ENCODE measurements around the gene GIGYF2.
"Not testable (repeated sequence)": the region's sequence is repeated elsewhere in the genome, so short reads cannot be mapped to it uniquely, and the experiment has no call there.

The GIGYF2 gene

DNA sequence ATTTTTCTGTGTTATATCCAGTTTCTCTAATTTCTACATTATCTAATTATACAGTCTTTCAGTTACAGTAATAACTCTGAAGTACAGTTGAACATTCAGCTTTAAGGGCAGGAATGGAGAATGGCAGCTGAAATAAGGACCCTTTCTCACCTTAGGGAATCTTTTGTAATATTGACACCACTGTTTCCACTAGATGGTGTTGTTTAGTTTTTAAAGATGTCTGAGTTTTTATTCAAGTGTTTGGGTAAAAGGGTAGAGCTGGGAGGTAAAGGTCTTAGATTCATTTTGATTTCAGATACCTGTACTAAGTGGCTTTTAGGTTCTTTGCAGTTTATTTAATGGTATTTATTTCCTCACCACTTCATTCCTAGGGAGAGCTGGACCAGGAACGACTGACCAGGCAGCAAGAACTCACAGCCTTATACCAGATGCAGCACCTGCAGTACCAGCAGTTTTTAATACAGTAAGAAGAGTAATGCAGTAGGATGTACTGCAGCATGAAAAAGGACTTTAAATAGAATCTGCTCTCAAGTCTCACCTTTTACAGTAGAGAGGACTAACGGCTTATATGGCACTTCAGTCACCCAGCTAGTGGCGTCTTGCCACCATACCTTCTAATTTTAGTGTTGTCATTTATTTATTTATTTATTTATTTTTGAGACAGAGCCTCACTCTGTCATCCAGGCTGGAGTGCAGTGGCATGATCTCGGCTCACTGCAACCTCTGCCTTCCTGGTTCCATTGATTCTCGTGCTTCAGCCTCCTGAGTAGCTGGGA lies 112.4 kb downstream of the GIGYF2 start:
- no peak for DNase-seq (ENCODE audit: low read depth)

DNA sequence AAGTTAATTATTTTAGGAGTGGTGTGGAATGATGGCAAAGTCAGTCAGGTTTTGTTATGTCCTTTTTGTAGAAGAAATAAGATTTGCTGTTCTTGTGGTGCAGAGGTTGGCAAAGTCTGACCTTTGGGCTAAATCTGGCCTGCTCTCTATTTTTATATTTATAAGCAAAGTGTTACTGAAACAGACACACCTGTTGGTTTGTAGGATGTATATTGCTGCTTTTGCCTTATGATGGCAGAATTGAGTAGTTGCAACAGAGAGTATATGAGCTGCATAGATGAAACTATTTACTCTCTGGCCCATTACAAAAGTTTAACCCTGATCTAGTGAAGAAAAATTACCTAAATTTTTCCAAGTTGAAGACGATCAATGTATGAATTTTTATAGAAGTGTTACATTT lies 113.3 kb downstream of the GIGYF2 start:
- no peak for DNase-seq (ENCODE audit: low read depth)

DNA sequence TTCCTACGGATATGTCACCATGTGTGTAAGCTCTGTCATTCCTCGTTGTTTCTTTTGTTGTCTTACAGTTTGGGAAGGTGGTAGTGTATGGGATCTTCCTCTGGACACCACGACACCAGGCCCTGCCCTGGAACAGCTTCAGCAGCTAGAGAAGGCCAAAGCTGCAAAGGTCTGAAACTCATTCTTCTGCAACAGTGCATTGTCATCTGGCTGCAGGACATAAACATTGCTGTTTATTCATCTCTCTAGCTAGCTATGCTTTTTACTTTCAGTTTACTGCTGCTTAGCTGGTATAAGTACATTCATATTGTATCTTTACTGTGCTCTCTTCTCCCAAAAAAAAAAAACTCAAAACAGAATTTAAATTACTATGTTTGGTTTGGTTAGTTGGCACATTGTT lies 118.4 kb downstream of the GIGYF2 start:
- DNase-seq (ENCODE audit: low read depth) = no peak

DNA sequence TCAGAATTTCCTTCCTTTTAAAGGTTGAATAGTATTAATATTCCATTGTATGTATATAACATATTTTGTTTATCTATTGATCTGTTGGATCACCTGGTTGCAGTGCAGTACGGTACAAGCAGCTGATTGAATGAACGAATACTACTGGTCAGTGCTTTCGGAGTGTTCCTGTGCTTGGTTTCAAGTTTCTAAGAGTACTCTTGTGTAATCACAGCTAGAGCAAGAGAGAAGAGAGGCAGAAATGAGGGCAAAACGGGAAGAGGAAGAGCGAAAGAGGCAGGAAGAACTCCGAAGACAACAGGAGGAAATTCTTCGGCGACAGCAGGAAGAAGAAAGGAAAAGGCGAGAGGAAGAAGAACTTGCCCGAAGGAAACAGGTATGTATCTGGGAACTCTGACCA lies 119.5 kb downstream of the GIGYF2 start:
- no peak for DNase-seq (ENCODE audit: low read depth)

DNA sequence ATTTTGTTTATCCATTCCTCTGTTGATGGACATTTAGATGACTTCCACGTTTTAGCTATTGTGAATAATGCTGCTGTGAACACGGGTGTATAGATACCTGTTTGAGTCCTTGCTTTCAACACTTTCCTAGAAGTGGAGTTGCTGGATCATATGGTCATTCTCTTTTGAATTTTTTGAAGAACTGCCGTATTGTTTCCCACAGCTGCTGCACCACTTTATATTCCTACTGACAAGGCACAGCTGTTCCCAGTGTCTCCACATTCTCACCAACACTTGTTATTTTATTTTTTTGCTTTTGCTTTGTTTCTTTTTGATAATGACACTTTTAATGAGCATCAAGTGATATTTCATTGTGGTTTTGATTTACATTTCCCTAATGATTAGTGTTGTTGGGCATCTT lies 120.6 kb downstream of the GIGYF2 start:
- DNase-seq (ENCODE audit: low read depth) = no peak

DNA sequence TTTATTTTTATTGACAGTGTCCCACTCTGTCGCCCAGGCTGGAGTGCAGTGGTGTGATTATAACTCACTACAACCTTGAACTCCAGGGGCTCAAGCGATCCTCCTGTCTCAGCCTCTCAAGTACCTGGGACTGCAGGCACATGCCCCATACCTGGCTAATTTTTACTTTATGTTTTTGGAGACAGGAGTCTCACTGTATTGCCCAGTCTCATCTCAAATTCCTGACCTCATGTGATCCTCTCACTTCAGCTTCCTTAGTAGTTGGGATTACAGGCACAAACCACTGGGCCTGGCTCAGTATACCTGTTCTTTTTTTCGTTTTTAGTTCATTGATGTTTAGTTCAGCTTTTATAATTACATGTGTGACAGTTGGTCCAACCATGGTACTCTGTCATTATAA lies 132.9 kb downstream of the GIGYF2 start:
- DNase-seq (ENCODE audit: low read depth) = no peak

DNA sequence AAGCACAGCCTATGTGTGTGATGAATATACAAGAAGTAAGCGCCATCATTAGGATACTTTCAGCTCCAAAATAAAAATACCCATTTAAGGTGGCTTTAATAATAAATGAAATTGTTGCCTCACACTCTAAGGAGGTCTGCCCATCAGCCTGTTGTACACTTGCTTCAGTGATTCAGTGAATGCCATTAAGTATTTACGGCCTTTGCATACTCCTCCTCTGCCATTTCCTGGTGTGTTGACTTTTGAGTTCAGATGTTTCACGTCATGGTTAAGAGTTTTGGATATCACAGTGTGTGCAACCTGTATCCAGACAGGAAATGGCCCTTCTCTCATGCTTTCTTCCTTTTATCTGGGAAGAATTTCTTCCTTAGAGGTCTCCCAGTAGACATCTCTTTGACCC lies 134.4 kb downstream of the GIGYF2 start:
- DNase-seq (ENCODE audit: low read depth) = no peak

DNA sequence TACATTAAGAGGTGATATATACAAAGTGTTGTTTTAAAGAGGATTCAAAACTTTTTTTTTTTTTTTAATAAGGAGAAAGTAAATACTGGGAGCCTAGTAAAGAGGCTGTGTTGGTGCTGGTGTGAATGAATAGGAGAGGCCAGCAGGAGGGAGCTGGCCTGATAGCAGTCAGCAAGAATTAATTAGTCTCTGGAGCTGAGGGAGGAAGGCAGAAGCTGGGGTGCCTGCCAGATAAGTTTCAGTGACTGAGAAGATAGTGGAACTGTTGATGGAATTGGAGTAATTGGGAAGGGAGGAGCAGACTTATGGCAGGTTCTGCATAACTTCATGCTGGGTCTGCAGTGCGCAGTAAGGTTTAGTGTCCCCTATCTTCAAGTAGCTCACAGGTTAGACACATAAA lies 136.7 kb downstream of the GIGYF2 start:
- DNase-seq (ENCODE audit: low read depth) = no peak

DNA sequence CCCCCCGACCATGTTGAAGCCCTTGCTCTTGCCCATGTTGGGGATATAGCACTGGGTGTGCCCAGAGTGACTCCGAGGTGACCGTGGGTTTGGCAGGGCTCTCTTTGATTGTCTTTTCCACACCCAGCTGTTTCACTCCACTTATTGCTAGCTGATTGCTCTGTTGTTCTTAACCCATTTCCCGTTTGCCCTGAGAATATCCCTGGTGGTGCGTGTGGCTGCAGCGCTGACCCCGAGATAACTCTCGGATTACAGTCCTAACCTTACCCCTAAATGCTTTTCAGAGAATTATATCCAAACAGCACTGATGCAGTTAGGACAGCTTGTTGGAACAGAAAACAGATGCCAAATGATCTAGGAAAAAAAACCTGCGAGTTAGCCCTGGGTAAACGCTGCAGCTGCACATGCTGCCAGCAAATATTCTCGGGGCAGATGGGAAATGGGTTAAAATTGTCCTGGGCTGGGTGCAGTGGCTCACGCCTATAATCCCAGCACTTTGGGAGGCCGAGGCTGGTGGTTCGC lies 138.6 kb downstream of the GIGYF2 start:
- no peak for DNase-seq (ENCODE audit: low read depth)

DNA sequence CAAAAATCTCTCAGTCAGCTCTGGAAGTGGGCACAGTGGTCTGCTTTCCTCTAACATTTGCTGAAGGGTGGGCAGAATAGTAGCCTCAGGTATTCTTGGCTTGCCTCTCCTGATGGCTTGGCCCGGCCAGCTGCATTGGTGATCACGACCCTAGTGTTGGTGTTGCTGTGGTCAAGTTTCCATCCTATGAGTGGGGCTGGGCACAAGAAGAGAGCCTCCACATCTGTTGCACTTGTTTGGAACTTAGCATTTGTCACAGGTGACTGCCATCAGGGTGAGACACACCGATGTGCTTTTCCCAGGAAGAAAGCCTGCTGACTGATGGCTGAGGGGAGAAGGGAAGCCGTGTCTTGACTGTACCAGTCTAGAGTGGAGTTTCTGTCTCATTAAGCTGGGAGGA lies 139.8 kb downstream of the GIGYF2 start:
- no peak for DNase-seq (ENCODE audit: low read depth)

DNA sequence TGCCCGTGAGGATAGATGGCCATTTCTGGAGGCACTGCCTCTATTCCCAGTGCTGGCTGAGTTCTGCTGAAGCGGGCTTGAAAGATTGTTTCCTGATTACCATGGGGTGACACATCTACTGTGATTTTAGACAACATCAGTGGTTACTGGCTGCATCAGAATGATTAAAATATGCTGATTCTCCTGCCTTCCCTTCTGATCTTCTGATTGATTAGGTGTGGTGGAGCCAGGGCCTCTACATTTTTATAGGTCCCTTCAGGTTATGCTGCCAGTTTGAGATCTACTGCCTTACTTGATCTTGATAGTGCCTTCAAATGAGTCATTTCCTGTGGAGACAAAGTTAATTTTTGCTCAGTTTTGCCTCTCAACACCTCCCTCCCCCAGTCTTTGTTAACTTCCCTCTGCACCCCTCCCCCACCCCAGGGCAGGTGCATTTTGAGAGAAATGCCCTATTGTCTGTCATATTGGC lies 141.3 kb downstream of the GIGYF2 start:
- peak; percentile 46 for DNase-seq (ENCODE audit: low read depth)

DNA sequence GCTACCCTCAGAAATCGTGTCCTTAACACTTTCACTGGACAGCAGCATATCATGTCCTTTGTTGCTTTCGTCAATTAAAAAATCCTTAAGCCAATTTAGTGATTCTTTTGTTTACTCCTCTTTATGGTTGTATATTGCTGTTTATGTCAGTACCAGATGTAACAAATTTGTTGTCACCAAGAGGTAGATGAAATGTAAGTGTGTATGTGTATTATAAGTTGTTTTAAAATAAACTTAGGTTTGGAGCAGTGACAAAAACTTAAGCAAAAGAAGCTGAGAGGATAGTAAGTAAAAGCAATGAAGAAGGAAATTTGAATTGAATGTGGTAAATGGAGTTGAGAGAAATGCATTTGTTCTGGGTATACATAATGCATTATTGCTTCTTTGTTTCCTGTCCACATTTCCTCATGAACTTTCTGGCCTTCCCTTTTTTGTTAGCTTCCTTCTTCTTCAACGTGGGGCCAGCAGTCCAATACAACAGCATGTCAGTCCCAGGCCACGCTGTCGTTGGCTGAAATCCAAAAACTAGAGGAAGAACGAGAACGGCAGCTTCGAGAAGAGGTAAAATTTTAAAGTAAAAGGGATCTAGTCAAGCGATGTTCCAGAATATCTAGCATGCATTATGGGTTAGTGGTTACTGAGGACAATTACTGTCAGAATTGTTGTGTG lies 142.4 kb downstream of the GIGYF2 start:
- DNase-seq (ENCODE audit: low read depth) = no peak

DNA sequence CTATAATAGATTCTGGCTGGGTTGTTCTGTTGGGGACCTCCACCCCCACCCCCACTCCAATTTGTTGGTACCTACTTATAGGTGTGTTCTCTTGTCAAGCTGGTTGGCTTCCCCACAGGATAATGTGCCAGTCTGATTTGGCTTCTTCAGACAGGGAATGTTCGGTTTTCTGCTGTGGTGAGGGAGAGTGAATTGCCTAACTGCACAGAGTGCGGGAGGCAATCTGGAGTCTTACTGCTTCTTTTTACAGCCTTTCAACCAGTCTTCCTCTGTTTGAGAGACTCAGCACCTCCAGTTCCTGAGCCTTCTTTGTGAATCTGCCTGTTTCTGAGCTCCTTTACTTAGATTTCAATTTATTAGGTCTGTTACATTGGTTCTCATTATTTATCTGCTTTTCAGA lies 145.6 kb downstream of the GIGYF2 start:
- no peak for DNase-seq (ENCODE audit: low read depth)

DNA sequence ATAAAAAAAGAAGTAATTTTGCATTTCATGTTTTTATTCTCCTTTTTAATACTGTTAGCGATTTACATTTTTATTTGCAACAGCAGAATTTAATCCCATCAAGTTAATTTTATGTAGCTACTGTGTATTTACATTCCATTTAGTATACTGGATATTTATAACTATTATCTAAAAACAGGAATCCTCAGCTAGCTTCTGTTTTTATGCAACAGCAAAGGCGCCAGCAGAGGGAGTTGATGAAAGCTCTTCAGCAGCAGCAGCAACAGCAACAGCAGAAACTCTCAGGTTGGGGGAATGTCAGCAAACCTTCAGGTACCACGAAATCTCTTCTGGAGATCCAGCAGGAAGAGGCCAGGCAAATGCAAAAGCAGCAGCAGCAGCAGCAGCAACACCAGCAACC lies 146.7 kb downstream of the GIGYF2 start:
- DNase-seq (ENCODE audit: low read depth) = no peak

DNA sequence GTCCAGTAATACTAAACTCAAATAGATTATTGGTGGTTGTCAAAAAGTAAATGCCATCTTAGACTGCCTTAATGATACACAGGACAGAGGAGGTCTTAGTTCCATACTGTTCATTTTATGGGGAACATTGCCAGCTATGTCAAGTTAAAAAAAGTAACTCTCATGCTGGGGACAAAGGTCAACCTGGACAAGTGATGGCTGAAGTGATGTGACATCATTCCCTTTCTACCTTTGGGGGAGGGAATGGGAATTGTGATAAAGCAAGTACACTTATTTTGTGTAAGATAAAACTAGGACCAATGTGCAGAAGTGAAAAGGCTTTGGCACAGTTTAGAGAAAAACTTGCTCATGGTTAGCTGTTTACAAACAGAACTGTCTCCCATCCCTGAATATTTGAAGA lies 148.9 kb downstream of the GIGYF2 start:
- no peak for DNase-seq (ENCODE audit: low read depth)

DNA sequence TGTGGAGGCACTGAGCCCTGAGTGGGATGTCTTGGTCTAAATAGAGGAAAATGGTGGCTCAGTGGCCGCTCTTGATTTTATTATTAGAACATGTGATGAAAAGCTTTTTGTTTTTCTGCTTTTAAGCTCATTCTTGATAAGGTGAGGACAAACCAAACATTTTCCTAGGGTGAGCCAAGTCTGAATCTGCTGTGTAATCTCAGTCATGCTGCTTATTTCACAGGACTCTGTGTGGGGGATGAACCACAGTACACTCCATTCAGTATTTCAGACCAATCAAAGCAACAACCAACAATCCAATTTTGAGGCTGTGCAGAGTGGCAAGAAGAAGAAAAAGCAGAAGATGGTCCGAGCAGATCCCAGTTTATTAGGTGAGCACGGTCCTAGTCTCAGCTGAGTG lies 152.9 kb downstream of the GIGYF2 start:
- no peak for DNase-seq (ENCODE audit: low read depth)

DNA sequence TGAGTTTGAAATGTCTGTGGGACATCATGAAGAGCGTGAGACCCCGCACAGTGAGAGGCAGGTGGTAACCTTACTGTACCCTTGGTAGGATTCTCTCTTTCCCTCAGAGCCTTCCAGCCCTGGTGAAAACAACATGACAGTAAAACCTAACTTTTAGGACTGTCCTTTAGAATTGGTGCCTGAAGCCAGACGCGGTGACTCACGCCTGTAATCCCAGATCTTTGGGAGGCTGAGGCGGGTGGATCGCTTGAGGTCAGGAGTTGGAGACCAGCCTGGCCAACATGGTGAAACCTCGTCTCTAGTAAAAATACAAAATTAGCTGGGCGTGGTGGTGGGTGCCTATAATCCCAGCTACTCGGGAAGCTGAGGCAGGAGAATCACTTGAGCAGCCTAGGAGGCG lies 154.9 kb downstream of the GIGYF2 start:
- not testable (repeated sequence) for DNase-seq (ENCODE audit: low read depth)

DNA sequence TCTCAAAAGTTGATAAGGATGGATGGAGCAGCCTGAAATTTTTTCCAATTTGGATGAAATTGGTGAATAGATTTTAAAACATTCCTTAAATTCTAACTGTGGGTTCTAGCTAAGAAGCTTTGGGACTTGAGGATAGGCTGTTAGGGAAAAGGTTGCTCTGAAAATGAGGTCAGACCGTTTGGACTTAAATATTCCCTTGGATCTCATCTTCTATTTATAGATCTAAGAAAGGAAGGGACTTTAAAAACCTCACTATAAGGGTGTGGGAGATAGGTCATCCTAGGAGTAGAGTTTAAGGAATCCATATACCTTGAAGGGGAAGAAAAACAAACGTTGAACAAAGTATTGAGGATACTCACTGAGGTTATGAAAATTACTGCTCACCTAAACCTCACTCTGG lies 155.5 kb downstream of the GIGYF2 start:
- no peak for DNase-seq (ENCODE audit: low read depth)

DNA sequence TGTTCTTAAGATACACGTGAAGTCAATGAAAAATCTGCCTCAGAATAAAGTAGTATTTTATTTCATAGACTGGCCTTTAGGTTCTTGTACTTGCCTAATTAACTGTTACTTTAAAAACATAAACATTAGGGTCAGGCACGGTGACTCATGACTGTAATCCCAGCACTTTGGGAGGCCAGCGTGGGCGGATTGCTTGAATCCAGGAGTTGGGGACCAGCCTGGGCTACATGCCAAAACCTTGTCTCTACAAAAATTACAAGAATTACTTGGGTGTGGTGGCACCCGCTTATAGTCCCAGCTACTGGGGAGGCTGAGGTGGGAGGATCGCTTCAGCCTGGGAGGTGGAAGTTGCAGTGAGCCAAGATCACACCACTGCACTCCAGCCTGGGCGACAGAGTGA lies 157.0 kb downstream of the GIGYF2 start:
- DNase-seq (ENCODE audit: low read depth) = no peak

DNA sequence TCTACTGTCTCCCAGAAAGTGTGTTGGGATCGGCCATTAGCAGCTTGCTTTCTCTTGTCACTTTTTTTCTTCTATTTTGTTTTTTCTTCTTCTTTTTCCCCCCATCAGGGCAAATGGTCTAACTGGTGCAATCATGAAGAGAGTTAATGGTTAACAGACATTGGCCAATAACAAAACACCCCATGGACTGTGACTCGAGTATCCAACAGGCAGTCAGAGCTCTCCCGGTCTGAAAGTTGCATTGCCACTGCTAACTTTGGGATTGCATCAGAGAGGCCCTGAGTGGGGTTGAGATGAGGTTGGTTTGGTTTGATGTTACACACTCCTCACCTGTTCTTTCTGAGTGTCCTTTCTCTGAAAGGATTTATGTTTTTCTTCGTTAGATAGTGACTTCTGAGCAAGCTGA lies 160.0 kb downstream of the GIGYF2 start:
- DNase-seq (ENCODE audit: low read depth) = no peak

DNA sequence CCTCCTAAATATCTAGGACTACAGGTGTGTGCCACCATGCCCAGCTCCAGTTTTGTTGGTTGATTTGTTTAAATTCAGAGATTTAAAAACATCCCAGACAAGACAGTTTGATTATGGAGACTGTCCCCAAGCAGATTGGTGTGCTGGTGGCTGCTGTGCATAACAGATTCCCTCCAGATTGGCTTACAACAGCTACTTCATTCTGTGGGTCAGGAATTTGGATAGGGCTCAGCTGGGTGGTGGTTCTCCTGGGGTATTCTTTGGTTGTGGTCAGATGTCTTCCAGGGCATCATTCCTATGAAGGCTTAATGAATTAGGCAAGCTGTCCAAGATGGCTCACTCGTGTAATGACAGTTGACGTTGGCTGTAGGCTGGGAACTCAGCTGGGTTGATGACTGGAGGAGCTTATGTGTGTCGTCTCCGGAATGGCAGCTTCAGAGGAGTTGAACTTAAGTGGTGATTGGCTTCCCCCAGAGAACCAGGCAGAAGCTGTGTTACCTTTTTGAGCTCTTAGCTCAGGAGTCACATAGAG lies 162.3 kb downstream of the GIGYF2 start:
- no peak for DNase-seq (ENCODE audit: low read depth)

DNA sequence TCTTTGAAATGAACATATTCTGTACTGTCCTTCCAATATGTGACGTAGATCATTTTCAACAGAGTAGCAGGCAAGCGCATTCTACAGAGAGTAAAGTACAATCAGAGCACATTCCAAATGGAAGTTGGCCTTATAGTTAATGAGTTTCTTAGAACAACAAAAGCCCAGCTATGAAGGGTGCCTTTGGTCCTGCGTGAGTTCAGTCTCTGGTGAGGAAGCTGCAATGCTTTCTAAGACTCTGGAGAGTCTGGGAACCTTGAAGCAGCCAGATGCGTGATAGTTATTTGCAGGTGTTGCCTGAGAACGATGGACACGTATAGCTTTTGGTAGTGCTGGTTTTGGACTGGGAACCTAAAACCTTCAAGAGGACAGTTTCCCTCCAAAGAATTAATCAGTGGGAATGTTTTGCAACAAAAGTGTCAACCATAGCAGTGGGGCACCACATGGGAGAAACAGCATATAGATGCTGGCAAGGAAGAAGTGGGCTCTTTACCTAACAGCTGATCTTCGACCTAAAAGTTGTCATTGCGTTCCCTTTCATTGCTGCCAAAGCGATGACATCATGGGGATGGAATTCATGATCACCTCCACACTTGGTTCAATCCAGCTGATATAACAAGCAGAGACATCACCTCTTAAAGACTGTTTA lies 163.6 kb downstream of the GIGYF2 start:
- DNase-seq (ENCODE audit: low read depth) = no peak

DNA sequence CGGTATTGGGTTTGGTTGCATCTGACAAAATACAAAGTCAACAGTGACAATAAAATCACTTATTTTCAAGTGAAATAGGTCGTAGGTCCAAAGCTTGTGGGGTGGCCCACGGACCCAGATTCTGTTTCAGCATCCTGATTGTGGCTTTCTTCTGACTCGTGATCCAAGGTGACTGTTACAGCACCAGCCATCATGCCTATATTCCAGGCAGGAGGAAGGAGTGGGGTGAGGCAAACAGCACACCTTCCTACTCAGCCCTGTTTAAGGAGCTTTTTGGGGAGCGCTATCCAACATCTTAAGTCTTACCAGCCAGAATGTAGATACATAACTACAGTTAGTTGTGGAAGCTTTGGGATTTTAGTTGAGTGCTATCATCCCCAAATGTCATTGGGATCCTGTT lies 164.2 kb downstream of the GIGYF2 start:
- no peak for DNase-seq (ENCODE audit: low read depth)

All from activated T-cell treated with anti-CD3 and anti-CD28 coated beads for 48 hours (primary cell).